DND-41 (cell line): ENCODE results near the gene DIAPH2.

Experiments
- EZH2 ChIP-seq: IDR thresholded peaks from 3 replicates; pipeline ENCODE4 v1.6.1; 2012; ENCODE audit warnings: borderline replicate concordance, low read depth, mild to moderate bottlenecking, moderate library complexity, low read length, inconsistent platforms; ENCODE audit not compliant: severe bottlenecking
- TF ChIP-seq, protein P1 (sequence below): IDR thresholded peaks from 2 replicates; pipeline ENCODE4 v1.5.1; 2012; ENCODE audit warnings: borderline replicate concordance, low read length, moderate library complexity, mild to moderate bottlenecking; ENCODE audit not compliant: poor library complexity, severe bottlenecking; ENCODE audit errors: extremely low read depth

DNA sequence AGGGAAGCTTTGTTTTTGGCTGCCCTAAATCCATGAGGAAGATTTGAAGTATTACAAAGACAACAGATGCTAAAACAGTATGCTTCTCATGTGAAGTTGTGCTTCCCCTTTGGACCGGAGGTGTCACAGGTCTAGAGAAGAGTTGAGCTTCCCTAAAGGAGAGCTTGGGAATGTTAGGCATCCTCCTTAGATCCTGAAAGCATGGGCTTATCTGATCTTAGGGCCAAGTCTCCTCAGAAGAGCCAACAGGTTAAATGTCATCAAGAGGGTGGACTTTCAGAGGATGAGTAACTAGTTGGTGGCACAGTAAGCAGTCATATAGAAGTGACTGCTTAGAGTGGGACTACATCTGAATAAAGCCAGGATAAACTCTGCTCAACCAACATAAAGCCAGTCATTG is 404.5 kb downstream of the DIAPH2 start:
- TF ChIP-seq, protein P1, sequence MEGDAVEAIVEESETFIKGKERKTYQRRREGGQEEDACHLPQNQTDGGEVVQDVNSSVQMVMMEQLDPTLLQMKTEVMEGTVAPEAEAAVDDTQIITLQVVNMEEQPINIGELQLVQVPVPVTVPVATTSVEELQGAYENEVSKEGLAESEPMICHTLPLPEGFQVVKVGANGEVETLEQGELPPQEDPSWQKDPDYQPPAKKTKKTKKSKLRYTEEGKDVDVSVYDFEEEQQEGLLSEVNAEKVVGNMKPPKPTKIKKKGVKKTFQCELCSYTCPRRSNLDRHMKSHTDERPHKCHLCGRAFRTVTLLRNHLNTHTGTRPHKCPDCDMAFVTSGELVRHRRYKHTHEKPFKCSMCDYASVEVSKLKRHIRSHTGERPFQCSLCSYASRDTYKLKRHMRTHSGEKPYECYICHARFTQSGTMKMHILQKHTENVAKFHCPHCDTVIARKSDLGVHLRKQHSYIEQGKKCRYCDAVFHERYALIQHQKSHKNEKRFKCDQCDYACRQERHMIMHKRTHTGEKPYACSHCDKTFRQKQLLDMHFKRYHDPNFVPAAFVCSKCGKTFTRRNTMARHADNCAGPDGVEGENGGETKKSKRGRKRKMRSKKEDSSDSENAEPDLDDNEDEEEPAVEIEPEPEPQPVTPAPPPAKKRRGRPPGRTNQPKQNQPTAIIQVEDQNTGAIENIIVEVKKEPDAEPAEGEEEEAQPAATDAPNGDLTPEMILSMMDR: no peak
- no peak for TF ChIP-seq EZH2
